PC-9 (cell line): ENCODE measurements around the gene GDF2. TPM values are rescaled to one million over a fixed set of nuclear protein-coding genes. Genes with fewer than 3 reads are reported as not detected.

Source experiments
- BruUV-seq: library from RNA; stranded (reverse); fragments of 400-500 nt; replicated peaks from 2 replicates; lab custom pipeline; 2021; lab: Mats Ljungman, UMichigan
- CTCF ChIA-PET: fragments of 300-600 bp; sonication (Branson Sonifier 250); formaldehyde crosslinking; loops from one replicate; lab custom pipeline; 2022; ENCODE audit warnings: antibody characterized with exemption; lab: Charles Lee
- POLR2A ChIA-PET: fragments of 300-600 bp; sonication (Branson Sonifier 250); formaldehyde crosslinking; loops from one replicate; lab custom pipeline; 2022; ENCODE audit warnings: antibody characterized with exemption; ENCODE audit not compliant: unreplicated experiment; lab: Charles Lee
- DNase-seq, 2 experiments: peaks; one replicate each; pipeline versions ENCODE4 v3.0.0 to v3.0.0-alpha.2; 2015 to 2022; ENCODE audit warnings: mixed read lengths in 1 of 2
- H2AFZ ChIP-seq: fragments of 200-600 bp; sonication (generic); 2 replicates; pipeline ENCODE4 v1.8.1; 2017; ENCODE audit warnings: antibody characterized with exemption
- H3F3A ChIP-seq: fragments of 200-600 bp; sonication (generic); 2 replicates; pipeline ENCODE4 v1.8.1; 2017; ENCODE audit warnings: antibody characterized with exemption, mild to moderate bottlenecking, low read depth; ENCODE audit not compliant: insufficient read depth
- H3K27ac ChIP-seq: fragments of 200-600 bp; sonication (generic); 2 replicates; pipeline ENCODE4 v1.6.1; 2016; ENCODE audit warnings: mixed run types
- H3K27me3 ChIP-seq: fragments of 200-600 bp; sonication (generic); 2 replicates; pipeline ENCODE4 v1.6.1; 2016; ENCODE audit warnings: low read depth, mixed run types; ENCODE audit not compliant: insufficient read depth
- H3K36me3 ChIP-seq: fragments of 200-600 bp; sonication (generic); 2 replicates; pipeline ENCODE4 v1.6.1; 2016; ENCODE audit warnings: low read depth, mixed run types
- H3K4me1 ChIP-seq: fragments of 200-600 bp; sonication (generic); replicated peaks from 2 replicates; pipeline ENCODE4 v1.6.1; 2016; ENCODE audit warnings: mixed run types; ENCODE audit not compliant: insufficient read depth
- H3K4me2 ChIP-seq: fragments of 200-600 bp; sonication (generic); 2 replicates; pipeline ENCODE4 v1.6.1; 2017; ENCODE audit warnings: mixed run types
- H3K4me3 ChIP-seq: fragments of 200-600 bp; sonication (generic); 2 replicates; pipeline ENCODE4 v1.6.1; 2016; ENCODE audit warnings: mixed run types
- H3K79me2 ChIP-seq: fragments of 200-600 bp; sonication (generic); 2 replicates; pipeline ENCODE4 v1.6.1; 2017; ENCODE audit warnings: low read depth, mixed run types
- H3K9me2 ChIP-seq: fragments of 200-600 bp; sonication (generic); 2 replicates; pipeline ENCODE4 v1.8.1; 2017; ENCODE audit warnings: mild to moderate bottlenecking; ENCODE audit not compliant: insufficient read depth
- H3K9me3 ChIP-seq: fragments of 200-600 bp; sonication (generic); 2 replicates; pipeline ENCODE4 v1.8.1; 2016; ENCODE audit warnings: low read depth; ENCODE audit not compliant: insufficient read depth
- H4K20me1 ChIP-seq: fragments of 200-600 bp; sonication (generic); 2 replicates; pipeline ENCODE4 v1.8.1; 2017; ENCODE audit not compliant: insufficient read depth
- EZH2 ChIP-seq: fragments of 200-600 bp; sonication (generic); IDR thresholded peaks from 2 replicates; pipeline ENCODE4 v1.8.0; 2017; ENCODE audit warnings: antibody characterized with exemption, low read depth
- intact Hi-C: fragments of 100-400 bp; cut with micrococcal nuclease; formaldehyde crosslinking; loops from one replicate; pipeline ENCODE4 v1.10.0; 2022; ENCODE audit not compliant: unreplicated experiment
- total RNA-seq: library from RNA; stranded (reverse); gene quantifications from 2 replicates; pipeline ENCODE4 v1.2.3, GENCODE V29; 2021
- TF ChIP-seq, protein P1 (sequence below): fragments of 200-600 bp; sonication (generic); conservative IDR thresholded peaks from 2 replicates; pipeline ENCODE4 v1.6.1; 2017; ENCODE audit warnings: mixed run types, antibody characterized with exemption, mild to moderate bottlenecking, moderate library complexity

The GDF2 gene
- total RNA-seq, 1 experiment from 2014 or later, result not detected

DNA sequence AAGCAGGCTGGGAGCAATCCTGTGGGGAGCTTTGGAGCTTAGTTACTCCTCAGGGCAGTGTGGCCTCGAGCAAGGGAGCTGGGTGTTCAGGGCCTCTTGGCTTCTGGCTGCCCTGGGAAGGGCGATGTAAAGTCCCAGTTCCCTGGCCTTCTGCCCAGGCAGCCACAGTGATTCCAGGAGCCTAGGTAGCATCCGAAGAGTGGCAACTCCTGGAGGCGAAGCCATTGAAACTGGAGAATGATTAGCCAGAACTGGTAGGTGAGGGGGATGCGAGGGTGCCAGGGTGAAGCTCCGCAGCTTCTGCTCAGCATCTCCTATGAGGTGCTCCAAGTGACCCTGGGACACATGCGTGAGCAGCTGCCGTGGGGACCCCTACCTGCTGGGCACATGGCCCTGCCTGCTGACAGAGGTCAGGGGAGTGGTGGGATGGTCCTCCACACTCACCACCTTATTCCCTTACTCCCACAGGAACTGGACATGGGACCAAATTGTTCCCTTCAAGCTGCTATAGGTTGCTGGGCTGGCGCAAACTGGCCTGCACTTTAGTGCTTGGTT is 7.8 kb upstream of the GDF2 start:
- Histone ChIP-seq H3K79me2 (no peaks in the 10 kb centered on the region), H3K9me3 (no peaks in the 10 kb centered on the region), H3K27ac (no peak overlapping the region), H3K36me3 (no peaks in the 10 kb centered on the region), H3K4me3 (no peak overlapping the region), H3K27me3 (no peaks in the 10 kb centered on the region), H3K4me1 (peaks cover 8% of the 10 kb centered on the region), H2AFZ (no peak overlapping the region), H4K20me1 (no peaks in the 10 kb centered on the region), H3K9me2 (no peaks in the 10 kb centered on the region), H3F3A (no peaks in the 10 kb centered on the region), H3K4me2 (no peak overlapping the region)
- TF ChIP-seq EZH2, result no peak
- TF ChIP-seq, protein P1, sequence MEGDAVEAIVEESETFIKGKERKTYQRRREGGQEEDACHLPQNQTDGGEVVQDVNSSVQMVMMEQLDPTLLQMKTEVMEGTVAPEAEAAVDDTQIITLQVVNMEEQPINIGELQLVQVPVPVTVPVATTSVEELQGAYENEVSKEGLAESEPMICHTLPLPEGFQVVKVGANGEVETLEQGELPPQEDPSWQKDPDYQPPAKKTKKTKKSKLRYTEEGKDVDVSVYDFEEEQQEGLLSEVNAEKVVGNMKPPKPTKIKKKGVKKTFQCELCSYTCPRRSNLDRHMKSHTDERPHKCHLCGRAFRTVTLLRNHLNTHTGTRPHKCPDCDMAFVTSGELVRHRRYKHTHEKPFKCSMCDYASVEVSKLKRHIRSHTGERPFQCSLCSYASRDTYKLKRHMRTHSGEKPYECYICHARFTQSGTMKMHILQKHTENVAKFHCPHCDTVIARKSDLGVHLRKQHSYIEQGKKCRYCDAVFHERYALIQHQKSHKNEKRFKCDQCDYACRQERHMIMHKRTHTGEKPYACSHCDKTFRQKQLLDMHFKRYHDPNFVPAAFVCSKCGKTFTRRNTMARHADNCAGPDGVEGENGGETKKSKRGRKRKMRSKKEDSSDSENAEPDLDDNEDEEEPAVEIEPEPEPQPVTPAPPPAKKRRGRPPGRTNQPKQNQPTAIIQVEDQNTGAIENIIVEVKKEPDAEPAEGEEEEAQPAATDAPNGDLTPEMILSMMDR, result no peak
- intact Hi-C loops, result no loop called here
- CTCF ChIA-PET, result interaction anchor here (0.5 to 3.7 kb wide), 2 partner anchors 289 to 764 kb away, joined by 3 to 19 read pairs; no protein-coding TSS in a partner anchor
- POLR2A ChIA-PET, result no interaction called here
- BruUV-seq, result no TSS peak
- DNase-seq, result no peak

DNA sequence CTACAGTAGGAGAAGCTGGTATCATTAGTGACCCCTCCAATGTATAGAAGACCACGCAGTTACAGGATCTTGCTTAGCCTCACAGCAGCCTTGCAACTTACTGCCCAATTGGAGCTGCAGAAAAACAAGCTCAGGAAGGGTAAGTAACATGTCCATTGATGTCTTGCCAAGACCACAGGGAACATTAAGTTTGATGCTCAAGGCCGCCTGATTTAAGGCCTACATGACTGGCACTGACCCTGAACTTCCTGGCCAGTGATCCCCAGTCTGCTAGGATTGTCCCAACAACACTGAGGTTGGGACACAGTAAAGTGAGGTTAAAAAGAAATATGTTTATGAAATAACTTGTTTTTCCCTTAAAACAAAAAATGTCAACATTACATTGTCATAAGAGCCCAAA is 6.8 kb upstream of the GDF2 start:
- CTCF ChIA-PET, result no interaction called here
- Histone ChIP-seq H3F3A (no peaks in the 10 kb centered on the region), H4K20me1 (no peaks in the 10 kb centered on the region), H3K79me2 (no peaks in the 10 kb centered on the region), H3K27ac (no peak overlapping the region), H3K4me2 (no peak overlapping the region), H3K9me3 (no peaks in the 10 kb centered on the region), H3K36me3 (no peaks in the 10 kb centered on the region), H2AFZ (no peak overlapping the region), H3K4me1 (peaks cover 8% of the 10 kb centered on the region), H3K9me2 (no peaks in the 10 kb centered on the region), H3K4me3 (no peak overlapping the region), H3K27me3 (no peaks in the 10 kb centered on the region)
- TF ChIP-seq, protein P1, result no peak
- TF ChIP-seq EZH2, result no peak
- no TSS peak for BruUV-seq
- POLR2A ChIA-PET, result no interaction called here
- intact Hi-C loops, result no loop called here
- DNase-seq, result no peak

DNA sequence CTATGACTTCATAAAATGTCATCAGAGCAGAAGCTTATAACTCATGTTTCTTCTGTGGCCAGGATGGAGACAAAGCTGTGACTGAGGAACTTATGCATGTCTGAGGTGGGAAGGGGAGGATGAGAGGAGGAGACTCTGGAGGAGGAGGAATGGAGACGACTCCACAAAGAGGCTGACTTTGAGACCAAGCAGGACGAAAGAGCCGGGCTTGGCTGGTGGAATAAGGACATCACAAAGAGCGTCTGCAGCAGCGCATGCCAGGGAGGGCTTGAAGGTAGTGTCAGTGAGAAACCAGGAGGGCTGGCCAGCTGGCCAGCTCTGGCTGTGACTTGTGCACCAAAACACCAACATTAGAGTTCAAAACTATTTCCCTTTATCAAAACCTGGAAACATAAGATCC is 6.1 kb upstream of the GDF2 start:
- Histone ChIP-seq H3K79me2 (no peaks in the 10 kb centered on the region), H3K27ac (no peak overlapping the region), H3K9me3 (no peaks in the 10 kb centered on the region), H3K4me2 (no peak overlapping the region), H3K27me3 (no peaks in the 10 kb centered on the region), H3K9me2 (no peaks in the 10 kb centered on the region), H2AFZ (no peak overlapping the region), H4K20me1 (no peaks in the 10 kb centered on the region), H3F3A (no peaks in the 10 kb centered on the region), H3K4me1 (peaks cover 8% of the 10 kb centered on the region), H3K4me3 (no peak overlapping the region), H3K36me3 (no peaks in the 10 kb centered on the region)
- no TSS peak for BruUV-seq
- ChIA-PET CTCF (no interaction called here), POLR2A (no interaction called here)
- DNase-seq, result no peak
- intact Hi-C loops, result no loop called here
- TF ChIP-seq, protein P1, result no peak
- TF ChIP-seq EZH2, result no peak
